Measurements from ENCODE around the gene SMTN.

SMTN gene

DNA sequence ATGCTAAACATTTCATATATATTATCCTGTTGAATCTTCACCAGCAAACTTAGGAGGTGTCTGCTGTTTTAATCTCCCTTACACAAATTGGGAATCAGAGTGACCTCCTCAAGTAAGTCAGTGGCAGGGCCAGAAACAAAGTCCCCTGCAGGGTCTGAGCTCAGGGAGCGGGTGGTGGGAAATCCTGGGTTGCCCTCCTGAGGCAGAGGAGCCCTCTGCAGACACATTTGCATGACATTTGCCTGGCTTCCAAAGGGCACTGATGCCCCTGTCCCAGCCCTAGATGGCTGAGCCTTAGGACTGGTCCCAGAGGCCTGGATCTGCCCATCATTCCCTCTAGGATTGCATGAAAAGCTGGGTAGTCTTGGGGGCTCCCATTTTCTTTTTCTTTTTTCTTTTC, 39.5 kb downstream of the SMTN start:
- H3K9ac ChIP-seq (ENCODE audit: low read depth in 1 of 2, low read length in 2 of 2) = no peak overlapping the region
- no peaks in the 10 kb centered on the region for H3K9me3 ChIP-seq (ENCODE audit: control insufficient read depth in 1 of 2, low read length in 2 of 2)
- H3K27ac ChIP-seq (ENCODE audit: low read depth, low read length) = no peak overlapping the region
- H3K4me1 ChIP-seq (ENCODE audit: control insufficient read depth in 1 of 2, insufficient read depth in 2 of 2, low read length in 2 of 2) = peaks cover 23 to 37% of the 10 kb centered on the region in 2 donors
- H3K36me3 ChIP-seq (ENCODE audit: control insufficient read depth in 1 of 2, insufficient read depth in 2 of 2, low read length in 2 of 2) = no peaks in the 10 kb centered on the region
- no peak overlapping the region for H3K4me3 ChIP-seq (ENCODE audit: low read depth in 1 of 2, low read length in 2 of 2)
- no peaks in the 10 kb centered on the region for H3K27me3 ChIP-seq (ENCODE audit: control insufficient read depth in 1 of 2, insufficient read depth in 2 of 2, low read length in 2 of 2)

DNA sequence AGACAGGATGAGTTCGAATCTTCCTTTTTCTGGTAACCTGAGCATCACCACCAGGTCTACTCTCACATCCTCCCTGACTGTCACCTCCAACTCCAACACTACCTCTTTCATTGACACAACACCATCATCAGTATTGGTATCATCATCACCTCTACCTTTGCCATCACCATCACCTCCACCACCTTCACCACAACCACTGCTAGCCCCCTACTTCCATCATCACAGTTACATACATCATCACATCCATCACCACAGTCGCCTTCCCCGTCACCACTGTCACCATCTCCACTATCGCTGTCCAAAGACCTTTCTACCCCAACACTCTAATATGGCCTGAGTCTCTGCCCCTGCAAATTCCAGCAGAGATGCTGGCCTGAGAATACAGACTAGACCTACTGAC, 40.3 kb downstream of the SMTN start:
- no peaks in the 10 kb centered on the region for H3K27me3 ChIP-seq (ENCODE audit: control insufficient read depth in 1 of 2, insufficient read depth in 2 of 2, low read length in 2 of 2)
- H3K27ac ChIP-seq (ENCODE audit: low read depth, low read length) = no peak overlapping the region
- no peaks in the 10 kb centered on the region for H3K36me3 ChIP-seq (ENCODE audit: control insufficient read depth in 1 of 2, insufficient read depth in 2 of 2, low read length in 2 of 2)
- H3K4me1 ChIP-seq (ENCODE audit: control insufficient read depth in 1 of 2, insufficient read depth in 2 of 2, low read length in 2 of 2) = peaks cover 23 to 37% of the 10 kb centered on the region in 2 donors
- H3K9me3 ChIP-seq (ENCODE audit: control insufficient read depth in 1 of 2, low read length in 2 of 2) = no peaks in the 10 kb centered on the region
- H3K4me3 ChIP-seq (ENCODE audit: low read depth in 1 of 2, low read length in 2 of 2) = no peak overlapping the region
- H3K9ac ChIP-seq (ENCODE audit: low read depth in 1 of 2, low read length in 2 of 2) = no peak overlapping the region

DNA sequence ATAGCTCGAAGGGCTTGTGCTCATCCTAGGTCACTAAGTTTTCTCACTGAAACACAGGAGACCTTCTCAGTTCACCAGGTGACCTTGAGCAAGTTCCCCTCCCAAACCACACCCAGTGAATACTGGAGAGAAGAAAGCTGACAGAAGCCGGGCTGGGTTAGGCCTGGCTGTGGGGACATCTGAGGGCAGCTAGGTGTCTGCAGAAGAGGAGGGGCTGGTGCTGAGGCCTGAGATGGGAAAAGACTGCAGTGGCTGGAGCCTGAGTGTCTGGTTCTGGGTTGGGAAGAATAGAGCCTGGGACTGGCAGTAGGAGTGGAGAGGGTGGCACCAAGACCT, 41.0 kb downstream of the SMTN start:
- Histone ChIP-seq H3K4me3 (ENCODE audit: low read depth in 1 of 2, low read length in 2 of 2) (peak overlapping the region; percentile 78 to 80), H3K4me1 (ENCODE audit: control insufficient read depth in 1 of 2, insufficient read depth in 2 of 2, low read length in 2 of 2) (peaks cover 23 to 37% of the 10 kb centered on the region in 2 donors), H3K27me3 (ENCODE audit: control insufficient read depth in 1 of 2, insufficient read depth in 2 of 2, low read length in 2 of 2) (no peaks in the 10 kb centered on the region), H3K36me3 (ENCODE audit: control insufficient read depth in 1 of 2, insufficient read depth in 2 of 2, low read length in 2 of 2) (no peaks in the 10 kb centered on the region), H3K9me3 (ENCODE audit: control insufficient read depth in 1 of 2, low read length in 2 of 2) (no peaks in the 10 kb centered on the region), H3K27ac (ENCODE audit: low read depth, low read length) (peak overlapping the region; percentile 85), H3K9ac (ENCODE audit: low read depth in 1 of 2, low read length in 2 of 2) (peak overlapping the region; percentile 80 to 93)

DNA sequence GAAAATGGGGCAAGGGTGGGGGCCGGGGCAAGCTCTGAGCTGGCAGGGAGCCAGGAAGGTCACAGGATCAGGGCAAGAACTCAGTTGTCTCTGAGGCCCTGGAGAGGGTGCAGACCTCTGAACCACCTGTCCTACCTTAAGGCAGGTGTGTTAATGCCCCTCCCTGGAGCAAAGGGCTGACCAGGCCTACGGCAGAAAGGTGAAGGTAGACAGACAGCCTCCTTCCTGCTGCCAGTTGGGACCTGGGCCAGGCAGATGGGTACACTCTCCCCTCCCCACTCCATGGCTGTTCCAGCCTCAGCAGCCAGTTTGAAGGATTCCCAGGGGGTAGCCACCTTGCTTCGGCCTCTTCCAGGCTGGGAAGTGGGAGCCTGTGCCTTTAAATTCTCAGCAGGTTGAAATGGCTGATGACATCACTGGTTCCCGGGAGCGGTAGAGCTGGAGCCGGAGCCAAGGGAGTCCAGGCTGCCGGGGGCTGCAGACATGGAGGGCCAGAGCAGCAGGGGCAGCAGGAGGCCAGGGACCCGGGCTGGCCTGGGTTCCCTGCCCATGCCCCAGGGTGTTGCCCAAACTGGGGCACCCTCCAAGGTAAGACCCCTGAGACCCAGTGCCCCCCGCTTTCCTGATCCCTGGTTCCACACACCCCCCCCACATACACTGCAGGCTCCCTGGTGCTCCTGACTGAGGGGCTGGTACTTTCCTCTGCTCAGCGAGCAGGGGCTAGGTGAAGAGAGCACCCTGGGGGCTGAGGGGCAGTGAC, 41.6 kb downstream of the SMTN start, which contains the start of gene INPP5J:
Gene INPP5J, plus strand, starts transcription at position 435 of the 760 bp plus-strand sequence. Its CDS starts 49 bp downstream, at position 484.
- Histone ChIP-seq H3K9ac (ENCODE audit: low read depth in 1 of 2, low read length in 2 of 2) (peak within 1 kb of the TSS; percentile 80 to 93), H3K4me3 (ENCODE audit: low read depth in 1 of 2, low read length in 2 of 2) (peak within 1 kb of the TSS; percentile 78 to 80), H3K9me3 (ENCODE audit: control insufficient read depth in 1 of 2, low read length in 2 of 2) (no peaks in the 10 kb centered on the region), H3K4me1 (ENCODE audit: control insufficient read depth in 1 of 2, insufficient read depth in 2 of 2, low read length in 2 of 2) (peaks cover 23 to 37% of the 10 kb centered on the region in 2 donors), H3K27ac (ENCODE audit: low read depth, low read length) (peak within 1 kb of the TSS; percentile 85), H3K27me3 (ENCODE audit: control insufficient read depth in 1 of 2, insufficient read depth in 2 of 2, low read length in 2 of 2) (no peaks in the 10 kb centered on the region), H3K36me3 (ENCODE audit: control insufficient read depth in 1 of 2, insufficient read depth in 2 of 2, low read length in 2 of 2) (no peaks in the 10 kb centered on the region)

DNA sequence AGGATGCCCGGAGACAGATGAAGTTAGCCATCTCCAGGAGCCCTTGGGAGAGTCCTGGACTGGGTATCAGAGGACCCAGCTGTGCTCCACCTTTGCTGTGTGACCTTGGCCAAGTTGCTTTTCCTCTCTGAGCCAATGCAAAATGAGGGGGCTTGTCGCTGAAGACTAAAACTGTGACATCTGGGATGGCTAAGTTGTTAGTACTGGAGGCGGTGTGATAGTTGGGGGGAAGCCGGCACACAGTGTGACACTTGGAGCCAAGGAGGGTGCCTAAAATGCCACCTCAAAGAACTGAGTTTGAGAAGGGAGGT, 42.1 kb downstream of the SMTN start:
- H3K27me3 ChIP-seq (ENCODE audit: control insufficient read depth in 1 of 2, insufficient read depth in 2 of 2, low read length in 2 of 2) = no peaks in the 10 kb centered on the region
- peak overlapping the region; percentile 78 to 80 for H3K4me3 ChIP-seq (ENCODE audit: low read depth in 1 of 2, low read length in 2 of 2)
- H3K9me3 ChIP-seq (ENCODE audit: control insufficient read depth in 1 of 2, low read length in 2 of 2) = no peaks in the 10 kb centered on the region
- H3K27ac ChIP-seq (ENCODE audit: low read depth, low read length) = peak overlapping the region; percentile 85
- peak overlapping the region; percentile 80 to 93 for H3K9ac ChIP-seq (ENCODE audit: low read depth in 1 of 2, low read length in 2 of 2)
- H3K36me3 ChIP-seq (ENCODE audit: control insufficient read depth in 1 of 2, insufficient read depth in 2 of 2, low read length in 2 of 2) = peaks cover 0 to under 1% of the 10 kb centered on the region in 2 donors
- peaks cover 23 to 34% of the 10 kb centered on the region in 2 donors for H3K4me1 ChIP-seq (ENCODE audit: control insufficient read depth in 1 of 2, insufficient read depth in 2 of 2, low read length in 2 of 2)

DNA sequence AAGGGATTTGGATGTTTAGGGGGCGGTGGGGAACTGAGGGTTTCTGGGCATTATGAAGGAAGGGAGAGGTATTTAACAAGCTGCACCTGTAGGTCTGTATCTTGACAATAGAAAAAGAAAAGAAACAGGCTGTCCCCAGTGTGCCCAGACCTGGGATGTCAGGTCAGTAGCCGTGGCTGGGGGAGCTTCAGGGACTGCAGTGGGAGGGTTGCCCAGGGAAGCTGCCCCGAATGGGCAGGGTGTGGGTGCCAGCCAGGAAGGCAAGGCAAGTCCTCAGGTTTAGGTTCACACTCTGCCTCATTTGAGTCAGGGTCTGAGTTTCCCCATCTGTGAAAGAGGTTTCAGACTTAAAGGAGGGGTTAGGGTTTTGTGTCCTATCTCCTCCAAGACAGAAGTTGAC, 43.2 kb downstream of the SMTN start:
- Histone ChIP-seq H3K27ac (ENCODE audit: low read depth, low read length) (no peak overlapping the region), H3K4me1 (ENCODE audit: control insufficient read depth in 1 of 2, insufficient read depth in 2 of 2, low read length in 2 of 2) (peaks cover 23 to 29% of the 10 kb centered on the region in 2 donors), H3K9me3 (ENCODE audit: control insufficient read depth in 1 of 2, low read length in 2 of 2) (no peaks in the 10 kb centered on the region), H3K9ac (ENCODE audit: low read depth in 1 of 2, low read length in 2 of 2) (peak overlapping the region in 1 of 2 donors; percentile 93), H3K27me3 (ENCODE audit: control insufficient read depth in 1 of 2, insufficient read depth in 2 of 2, low read length in 2 of 2) (no peaks in the 10 kb centered on the region), H3K36me3 (ENCODE audit: control insufficient read depth in 1 of 2, insufficient read depth in 2 of 2, low read length in 2 of 2) (peaks cover 0 to 5% of the 10 kb centered on the region in 2 donors), H3K4me3 (ENCODE audit: low read depth in 1 of 2, low read length in 2 of 2) (peak overlapping the region in 1 of 2 donors; percentile 80)

DNA sequence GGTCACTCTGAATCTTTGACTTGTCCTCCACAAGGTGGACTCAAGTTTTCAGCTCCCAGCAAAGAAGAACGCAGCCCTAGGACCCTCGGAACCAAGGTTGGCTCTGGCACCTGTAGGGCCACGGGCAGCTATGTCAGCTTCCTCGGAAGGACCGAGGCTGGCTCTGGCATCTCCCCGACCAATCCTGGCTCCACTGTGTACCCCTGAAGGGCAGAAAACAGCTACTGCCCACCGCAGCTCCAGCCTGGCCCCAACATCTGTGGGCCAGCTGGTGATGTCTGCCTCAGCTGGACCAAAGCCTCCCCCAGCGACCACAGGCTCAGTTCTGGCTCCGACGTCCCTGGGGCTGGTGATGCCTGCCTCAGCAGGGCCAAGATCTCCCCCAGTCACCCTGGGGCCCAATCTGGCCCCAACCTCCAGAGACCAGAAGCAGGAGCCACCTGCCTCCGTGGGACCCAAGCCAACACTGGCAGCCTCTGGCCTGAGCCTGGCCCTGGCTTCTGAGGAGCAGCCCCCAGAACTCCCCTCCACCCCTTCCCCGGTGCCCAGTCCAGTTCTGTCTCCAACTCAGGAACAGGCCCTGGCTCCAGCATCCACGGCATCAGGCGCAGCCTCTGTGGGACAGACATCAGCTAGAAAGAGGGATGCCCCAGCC, 43.8 kb downstream of the SMTN start:
- Histone ChIP-seq H3K9ac (ENCODE audit: low read depth in 1 of 2, low read length in 2 of 2) (no peak overlapping the region), H3K4me3 (ENCODE audit: low read depth in 1 of 2, low read length in 2 of 2) (no peak overlapping the region), H3K27ac (ENCODE audit: low read depth, low read length) (no peak overlapping the region), H3K27me3 (ENCODE audit: control insufficient read depth in 1 of 2, insufficient read depth in 2 of 2, low read length in 2 of 2) (no peaks in the 10 kb centered on the region), H3K36me3 (ENCODE audit: control insufficient read depth in 1 of 2, insufficient read depth in 2 of 2, low read length in 2 of 2) (peaks cover 0 to 5% of the 10 kb centered on the region in 2 donors), H3K9me3 (ENCODE audit: control insufficient read depth in 1 of 2, low read length in 2 of 2) (no peaks in the 10 kb centered on the region), H3K4me1 (ENCODE audit: control insufficient read depth in 1 of 2, insufficient read depth in 2 of 2, low read length in 2 of 2) (peaks cover 23 to 29% of the 10 kb centered on the region in 2 donors)

DNA sequence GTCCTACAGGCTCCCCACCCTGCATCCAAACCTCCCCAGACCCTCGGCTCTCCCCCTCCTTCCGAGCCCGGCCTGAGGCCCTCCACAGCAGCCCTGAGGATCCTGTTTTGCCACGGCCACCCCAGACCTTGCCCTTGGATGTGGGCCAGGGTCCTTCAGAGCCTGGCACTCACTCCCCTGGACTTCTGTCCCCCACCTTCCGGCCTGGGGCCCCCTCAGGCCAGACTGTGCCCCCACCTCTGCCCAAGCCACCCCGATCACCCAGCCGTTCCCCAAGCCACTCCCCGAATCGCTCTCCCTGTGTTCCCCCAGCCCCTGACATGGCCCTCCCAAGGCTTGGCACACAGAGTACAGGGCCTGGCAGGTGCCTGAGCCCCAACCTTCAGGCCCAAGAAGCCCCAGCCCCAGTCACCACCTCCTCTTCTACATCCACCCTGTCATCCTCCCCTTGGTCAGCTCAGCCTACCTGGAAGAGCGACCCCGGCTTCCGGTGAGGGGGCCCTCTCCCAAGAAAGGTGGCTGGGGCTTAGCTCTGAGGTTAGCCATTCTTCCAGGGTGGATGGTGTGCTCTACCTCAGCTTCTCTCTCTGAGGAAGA, 44.5 kb downstream of the SMTN start:
- Histone ChIP-seq H3K27me3 (ENCODE audit: control insufficient read depth in 1 of 2, insufficient read depth in 2 of 2, low read length in 2 of 2) (no peaks in the 10 kb centered on the region), H3K4me1 (ENCODE audit: control insufficient read depth in 1 of 2, insufficient read depth in 2 of 2, low read length in 2 of 2) (peaks cover 23 to 29% of the 10 kb centered on the region in 2 donors), H3K9me3 (ENCODE audit: control insufficient read depth in 1 of 2, low read length in 2 of 2) (no peaks in the 10 kb centered on the region), H3K36me3 (ENCODE audit: control insufficient read depth in 1 of 2, insufficient read depth in 2 of 2, low read length in 2 of 2) (peaks cover 0 to 5% of the 10 kb centered on the region in 2 donors), H3K27ac (ENCODE audit: low read depth, low read length) (no peak overlapping the region), H3K4me3 (ENCODE audit: low read depth in 1 of 2, low read length in 2 of 2) (no peak overlapping the region), H3K9ac (ENCODE audit: low read depth in 1 of 2, low read length in 2 of 2) (no peak overlapping the region)

DNA sequence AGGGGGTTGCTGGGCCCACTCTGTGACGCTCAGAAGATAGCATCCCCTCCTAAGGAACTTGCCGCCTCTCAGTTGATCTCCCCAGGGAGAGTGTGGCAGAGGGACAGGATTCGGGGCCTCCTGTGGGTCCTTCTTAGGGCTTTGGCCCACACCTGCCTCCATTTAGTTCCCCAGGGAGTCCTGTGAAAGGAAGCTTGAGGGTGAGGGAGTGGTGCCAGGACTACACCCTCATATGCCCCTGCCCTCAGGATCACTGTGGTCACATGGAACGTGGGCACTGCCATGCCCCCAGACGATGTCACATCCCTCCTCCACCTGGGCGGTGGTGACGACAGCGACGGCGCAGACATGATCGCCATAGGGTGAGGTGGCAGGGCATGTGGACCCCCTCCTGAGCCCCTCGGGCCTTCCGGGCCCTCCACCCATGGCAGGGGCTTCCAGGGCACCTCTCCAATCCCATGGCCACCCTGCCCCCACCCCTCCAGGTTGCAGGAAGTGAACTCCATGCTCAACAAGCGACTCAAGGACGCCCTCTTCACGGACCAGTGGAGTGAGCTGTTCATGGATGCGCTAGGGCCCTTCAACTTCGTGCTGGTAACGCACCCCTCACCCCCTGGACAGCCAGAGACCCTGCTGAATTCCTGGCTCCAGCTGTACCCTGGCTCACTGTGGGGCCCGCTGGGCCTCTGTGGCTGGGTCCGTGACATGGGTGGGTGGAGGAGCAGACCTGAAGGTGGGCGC, 45.2 kb downstream of the SMTN start:
- H3K27ac ChIP-seq (ENCODE audit: low read depth, low read length) = no peak overlapping the region
- H3K4me3 ChIP-seq (ENCODE audit: low read depth in 1 of 2, low read length in 2 of 2) = no peak overlapping the region
- H3K9ac ChIP-seq (ENCODE audit: low read depth in 1 of 2, low read length in 2 of 2) = no peak overlapping the region
- no peaks in the 10 kb centered on the region for H3K9me3 ChIP-seq (ENCODE audit: control insufficient read depth in 1 of 2, low read length in 2 of 2)
- H3K4me1 ChIP-seq (ENCODE audit: control insufficient read depth in 1 of 2, insufficient read depth in 2 of 2, low read length in 2 of 2) = peaks cover 23 to 29% of the 10 kb centered on the region in 2 donors
- no peaks in the 10 kb centered on the region for H3K27me3 ChIP-seq (ENCODE audit: control insufficient read depth in 1 of 2, insufficient read depth in 2 of 2, low read length in 2 of 2)
- peaks cover 0 to 5% of the 10 kb centered on the region in 2 donors for H3K36me3 ChIP-seq (ENCODE audit: control insufficient read depth in 1 of 2, insufficient read depth in 2 of 2, low read length in 2 of 2)

DNA sequence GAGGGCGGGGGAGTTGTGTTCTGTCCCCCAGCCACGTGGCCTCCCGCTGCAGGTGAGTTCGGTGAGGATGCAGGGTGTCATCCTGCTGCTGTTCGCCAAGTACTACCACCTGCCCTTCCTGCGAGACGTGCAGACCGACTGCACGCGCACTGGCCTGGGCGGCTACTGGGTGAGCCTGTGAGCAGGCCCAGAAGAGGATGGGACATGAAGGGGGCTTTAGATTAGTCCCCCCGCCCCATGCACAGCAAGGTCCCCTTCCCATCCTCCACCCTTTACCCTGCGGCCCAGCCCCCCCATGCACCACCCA, 45.7 kb downstream of the SMTN start:
- Histone ChIP-seq H3K9me3 (ENCODE audit: control insufficient read depth in 1 of 2, low read length in 2 of 2) (no peaks in the 10 kb centered on the region), H3K27ac (ENCODE audit: low read depth, low read length) (no peak overlapping the region), H3K36me3 (ENCODE audit: control insufficient read depth in 1 of 2, insufficient read depth in 2 of 2, low read length in 2 of 2) (peaks cover 0 to 5% of the 10 kb centered on the region in 2 donors), H3K27me3 (ENCODE audit: control insufficient read depth in 1 of 2, insufficient read depth in 2 of 2, low read length in 2 of 2) (no peaks in the 10 kb centered on the region), H3K4me1 (ENCODE audit: control insufficient read depth in 1 of 2, insufficient read depth in 2 of 2, low read length in 2 of 2) (peaks cover 19 to 23% of the 10 kb centered on the region in 2 donors), H3K9ac (ENCODE audit: low read depth in 1 of 2, low read length in 2 of 2) (no peak overlapping the region), H3K4me3 (ENCODE audit: low read depth in 1 of 2, low read length in 2 of 2) (no peak overlapping the region)
